CD4-positive, alpha-beta T cell treated with Interleukin-17A for 1 hour (primary cell): ENCODE results near the gene ERCC6.

Experiments used
- DNase-seq: peaks from one replicate; pipeline ENCODE4 v3.0.0-alpha.2; 2020

The ERCC6 gene

DNA sequence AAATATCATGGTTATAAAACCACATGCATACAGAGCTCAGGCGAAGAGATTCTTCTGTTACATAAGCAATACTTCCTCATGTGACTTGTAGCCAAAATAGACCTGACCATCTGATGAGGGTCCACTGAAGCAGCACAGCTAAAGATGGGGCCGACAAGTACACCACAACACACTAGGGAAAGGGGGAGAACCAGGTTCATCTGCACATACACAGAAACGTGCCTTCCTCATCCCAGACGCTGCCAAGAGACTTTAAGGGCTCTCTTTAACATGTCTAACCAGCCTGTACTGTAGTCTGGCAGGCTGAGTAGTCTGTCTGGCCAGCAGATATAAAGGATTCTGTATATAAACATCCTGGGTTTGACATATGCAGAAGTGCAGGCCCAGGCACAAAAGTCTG, 30.3 kb downstream of the ERCC6 start:
- no peak for DNase-seq

DNA sequence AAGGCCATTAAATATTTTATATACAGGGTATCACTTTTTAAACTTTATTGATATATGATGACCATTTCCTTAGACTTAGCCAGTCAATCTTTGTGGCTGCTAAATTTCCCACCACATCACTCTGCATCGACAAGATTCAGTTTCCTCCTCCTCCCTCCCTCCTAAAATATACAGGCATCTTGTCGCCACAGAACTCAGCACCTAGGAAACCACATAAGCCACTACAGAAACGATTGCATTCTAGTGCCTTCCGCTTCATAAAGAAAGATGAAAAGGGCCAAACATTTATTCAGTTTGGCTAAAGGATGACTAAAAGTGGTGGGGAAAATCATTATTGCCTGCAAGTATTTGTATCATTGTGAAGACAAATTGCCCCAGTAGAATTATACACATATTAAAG, 30.7 kb downstream of the ERCC6 start:
- peak; percentile 62 for DNase-seq

DNA sequence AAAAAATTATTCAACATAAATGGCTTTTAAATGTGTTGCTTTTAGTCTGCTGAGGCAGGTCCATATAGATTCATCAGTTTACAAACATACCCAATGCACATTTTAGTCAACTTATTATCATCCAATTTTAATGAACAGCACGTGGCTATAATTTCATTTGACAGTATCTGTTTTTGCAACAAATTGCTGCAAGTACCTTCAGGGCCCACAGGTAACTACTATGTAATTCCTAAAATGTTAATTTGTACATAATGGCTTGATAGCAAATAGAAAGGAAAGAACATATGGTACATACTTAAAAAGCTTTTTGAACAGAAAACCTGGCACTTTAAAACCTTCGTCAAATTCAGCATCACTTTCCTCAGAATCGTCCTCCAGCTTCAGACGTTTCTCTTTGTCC, 33.3 kb downstream of the ERCC6 start:
- no peak for DNase-seq

DNA sequence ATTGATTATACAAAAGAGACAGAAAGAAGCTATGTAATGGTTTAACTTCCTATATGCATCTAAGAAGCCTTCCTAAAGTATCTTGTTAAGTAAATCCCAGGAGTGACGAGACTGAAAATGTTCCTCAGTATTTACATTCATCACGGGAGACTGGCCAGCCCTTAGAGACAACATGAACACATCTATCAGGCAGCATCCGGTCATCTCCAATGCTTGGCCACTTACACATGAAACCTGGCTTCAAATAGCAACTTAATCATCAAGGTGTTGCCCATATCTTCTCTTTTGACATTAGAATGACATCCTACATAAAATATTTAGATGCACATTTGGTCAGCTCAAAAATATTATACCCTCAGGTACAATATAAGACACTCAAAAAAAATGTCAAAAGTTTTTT, 33.8 kb downstream of the ERCC6 start:
- no peak for DNase-seq

DNA sequence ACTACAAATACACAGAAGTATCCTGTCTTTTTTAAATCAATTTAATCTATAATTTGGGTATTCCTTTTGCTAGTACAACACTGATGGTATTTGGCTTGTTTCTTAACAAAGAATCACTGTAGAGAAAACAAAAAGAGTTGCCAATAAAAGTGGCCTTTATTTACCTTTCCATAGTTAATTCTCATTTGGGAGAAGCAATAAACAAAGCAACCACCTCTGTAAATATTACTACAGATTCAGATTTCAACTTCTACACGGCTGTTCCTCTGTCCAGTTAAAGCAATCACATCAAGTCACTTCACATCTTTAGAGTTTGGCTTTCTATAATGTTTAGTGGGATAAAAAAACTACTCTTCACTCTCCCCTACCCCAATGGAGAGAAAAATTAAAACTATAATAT, 34.4 kb downstream of the ERCC6 start:
- DNase-seq: no peak

DNA sequence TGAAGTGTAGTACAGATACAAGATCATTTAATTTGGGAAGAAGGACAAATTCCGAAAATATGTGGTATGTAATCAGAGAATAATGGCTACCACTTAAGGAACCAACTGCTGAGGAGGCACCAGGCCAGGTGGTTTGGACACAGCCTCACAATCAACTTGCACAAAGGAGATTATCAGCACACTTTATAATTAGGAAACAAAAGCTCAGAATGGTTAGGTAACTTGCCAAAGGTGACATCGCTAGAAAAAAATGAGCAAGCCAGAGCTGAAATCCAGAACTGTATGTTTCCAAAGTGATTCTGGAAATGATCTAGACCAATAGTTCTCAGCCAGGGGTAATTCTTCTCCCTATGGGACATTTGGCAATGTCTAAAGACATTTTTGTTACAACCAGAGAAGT, 36.6 kb downstream of the ERCC6 start:
- no peak for DNase-seq

DNA sequence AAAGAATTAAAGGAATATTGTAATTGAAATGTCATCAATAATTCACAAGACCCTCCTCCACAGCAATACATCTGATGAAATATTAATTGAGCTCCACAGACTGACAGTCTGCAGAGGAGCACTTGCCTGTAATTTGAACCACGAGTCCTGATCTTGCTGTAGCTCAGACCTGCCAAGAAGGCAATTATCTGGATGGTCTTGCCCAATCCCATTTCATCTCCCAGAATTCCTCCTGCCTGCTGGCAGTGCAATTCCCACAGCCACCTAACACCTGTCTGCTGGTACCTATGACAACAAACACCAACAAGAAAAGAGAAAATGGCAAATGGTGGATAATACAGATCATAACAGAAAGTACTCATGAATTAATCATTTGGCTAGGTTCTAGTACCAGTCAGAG, 38.5 kb downstream of the ERCC6 start:
- no peak for DNase-seq

DNA sequence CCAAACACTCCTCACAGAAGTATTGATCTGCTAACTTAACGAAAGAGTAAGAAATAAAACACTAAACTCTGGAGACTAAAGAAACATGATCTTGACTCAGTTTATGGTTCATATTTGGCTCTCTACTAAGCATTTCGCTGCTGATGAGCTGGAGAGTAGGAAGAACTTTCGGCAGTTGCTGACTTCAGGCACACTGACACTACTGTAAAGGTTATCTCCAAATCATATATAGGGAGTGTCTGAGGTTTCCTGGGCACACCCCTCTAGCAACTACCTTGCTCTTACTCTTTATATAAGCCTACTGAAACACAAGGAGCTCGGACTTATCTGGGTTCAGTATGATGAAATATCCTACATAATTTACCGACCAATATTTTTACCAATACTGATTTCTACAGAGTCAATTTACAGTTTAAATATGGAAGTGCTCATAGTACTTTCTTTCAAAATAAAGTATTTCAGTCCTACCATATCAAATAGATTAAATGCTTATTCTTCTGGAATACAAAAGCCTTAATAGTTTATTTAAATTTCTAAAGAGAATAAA, 39.5 kb downstream of the ERCC6 start:
- DNase-seq: no peak

DNA sequence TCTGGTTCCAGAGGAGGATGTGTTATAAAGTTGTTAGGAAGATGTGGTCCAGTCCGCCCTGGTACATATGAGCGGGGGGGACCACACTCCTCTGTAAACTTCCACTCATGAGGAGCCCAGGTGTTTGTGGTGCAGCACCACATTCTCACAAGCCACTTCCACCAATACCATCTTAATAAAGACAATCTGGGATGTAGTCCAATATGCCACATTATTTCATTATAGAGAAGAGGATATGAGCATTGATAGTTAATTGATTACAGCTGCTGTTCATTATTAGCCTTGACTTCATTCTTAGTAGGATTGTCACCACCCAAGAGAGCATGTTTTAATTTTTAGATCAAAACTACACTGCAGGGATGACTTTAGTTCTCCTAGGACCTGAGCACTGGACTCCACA, 40.5 kb downstream of the ERCC6 start:
- no peak for DNase-seq

DNA sequence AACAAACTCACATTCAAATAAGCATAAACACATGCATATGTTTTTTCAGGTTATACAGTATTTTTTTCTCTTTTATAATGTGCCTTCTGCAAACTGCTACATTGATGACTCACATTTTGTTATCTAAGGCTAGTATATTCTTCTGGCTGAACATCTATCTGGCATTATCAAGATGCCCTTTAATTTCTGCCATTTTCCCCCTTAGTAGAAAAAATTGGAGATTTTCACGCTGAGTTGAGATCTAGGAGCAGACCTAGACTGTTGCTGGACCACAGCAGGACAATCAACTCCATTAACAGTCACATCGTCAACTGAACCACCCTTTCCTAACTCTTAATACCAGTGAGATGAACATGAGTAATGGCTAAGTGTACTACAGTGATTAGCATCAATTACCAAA, 41.6 kb downstream of the ERCC6 start:
- no peak for DNase-seq

DNA sequence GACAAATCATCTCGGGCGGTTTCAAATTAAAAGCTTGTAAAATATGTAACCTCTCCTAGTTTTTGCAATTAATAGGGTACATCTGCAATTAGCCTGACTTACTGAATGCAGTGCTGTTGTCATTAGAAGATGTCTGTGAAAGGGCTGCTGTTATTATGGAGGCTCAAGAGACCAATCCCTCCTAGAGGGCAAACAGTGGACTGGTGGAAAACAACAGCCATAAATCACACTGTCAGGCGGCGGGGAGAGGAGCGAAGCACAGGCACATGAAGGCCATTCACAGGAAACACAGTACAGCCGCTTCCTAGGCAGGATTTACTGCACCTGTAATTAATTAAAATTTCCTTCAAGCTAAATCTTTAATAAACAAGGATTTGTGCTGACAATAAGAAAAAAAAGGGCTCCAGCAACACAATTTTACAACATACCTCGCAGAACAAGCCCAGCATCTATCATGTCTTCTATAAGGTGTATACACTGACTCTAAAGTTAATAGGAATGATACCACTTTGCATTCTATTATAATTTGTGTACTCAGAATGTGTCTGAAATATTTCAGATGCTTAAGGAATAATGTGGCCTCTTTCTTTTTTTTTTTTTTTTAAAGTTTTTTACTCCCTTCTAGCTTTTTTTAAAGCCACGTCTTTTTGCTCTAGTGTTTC, 50.7 kb downstream of the ERCC6 start:
- no peak for DNase-seq

DNA sequence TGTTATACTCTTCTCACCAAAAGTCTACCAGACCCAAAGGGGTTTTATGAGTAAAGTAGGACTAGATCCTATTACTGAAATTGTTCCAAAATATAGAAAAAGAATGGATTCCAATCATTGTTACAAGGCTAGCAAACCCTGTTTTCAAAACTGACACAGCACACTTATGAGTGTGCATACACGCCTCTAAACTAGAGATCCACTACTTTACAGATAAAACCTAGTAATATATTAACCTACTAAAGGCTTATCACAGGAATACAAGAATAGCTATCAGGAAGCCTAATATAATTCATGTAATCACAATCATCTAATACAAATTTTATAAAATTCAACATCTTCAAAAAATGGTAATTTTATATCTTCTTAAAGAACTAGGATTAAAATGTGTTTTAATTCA, 52.2 kb downstream of the ERCC6 start:
- no peak for DNase-seq

DNA sequence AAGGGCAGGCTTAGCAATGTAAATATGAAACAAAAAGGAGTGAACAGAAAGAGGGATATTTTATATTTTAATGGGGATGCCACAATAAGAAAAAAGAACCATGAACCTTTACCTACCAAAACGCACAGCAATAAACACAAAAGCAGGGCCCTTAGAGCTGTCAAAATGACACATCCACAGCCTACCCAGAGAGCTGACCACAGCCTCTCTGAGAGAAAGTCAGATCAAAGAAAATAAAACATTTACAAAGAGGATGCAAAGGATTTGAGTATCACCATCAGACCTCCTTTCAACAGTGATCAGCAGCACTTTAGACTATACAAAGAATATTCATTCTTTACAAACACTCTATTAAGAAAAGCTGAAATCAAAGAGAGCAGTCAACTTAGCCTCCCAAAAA, 52.9 kb downstream of the ERCC6 start:
- no peak for DNase-seq

DNA sequence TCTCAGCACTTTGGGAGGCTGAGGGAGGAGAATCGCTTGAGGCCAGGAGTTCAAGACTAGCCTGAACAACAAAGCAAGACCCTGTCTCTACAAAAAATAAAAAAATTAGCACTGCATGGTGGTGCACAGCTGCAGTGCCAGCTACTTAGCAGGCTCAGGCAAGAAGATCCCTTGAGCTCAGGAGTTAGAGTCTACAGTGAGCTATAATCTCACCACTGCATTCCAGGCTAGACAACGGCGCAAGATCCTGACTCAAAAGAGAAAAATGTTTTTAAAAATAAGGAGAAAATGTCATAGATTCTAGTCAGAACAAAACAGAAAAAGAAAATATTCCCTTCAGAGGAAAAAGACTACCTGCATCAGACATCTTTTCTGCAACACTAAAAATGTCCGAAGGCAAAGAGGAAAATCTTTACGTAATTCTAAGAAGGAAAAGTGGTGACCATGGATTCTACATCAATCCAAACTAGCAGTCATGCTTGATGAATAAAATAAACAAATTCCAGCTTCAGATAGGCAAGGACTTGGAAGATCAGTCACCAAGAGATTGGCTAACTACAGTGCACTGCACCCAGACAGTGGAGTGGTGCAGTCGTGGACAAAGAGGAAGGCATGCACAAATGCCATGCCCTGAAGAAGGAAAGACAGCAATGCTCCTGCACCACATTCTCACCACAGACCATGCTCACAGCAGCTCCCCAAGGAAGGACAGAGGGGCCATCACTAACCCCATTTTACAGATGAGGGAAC, 54.3 kb downstream of the ERCC6 start:
- no peak for DNase-seq

DNA sequence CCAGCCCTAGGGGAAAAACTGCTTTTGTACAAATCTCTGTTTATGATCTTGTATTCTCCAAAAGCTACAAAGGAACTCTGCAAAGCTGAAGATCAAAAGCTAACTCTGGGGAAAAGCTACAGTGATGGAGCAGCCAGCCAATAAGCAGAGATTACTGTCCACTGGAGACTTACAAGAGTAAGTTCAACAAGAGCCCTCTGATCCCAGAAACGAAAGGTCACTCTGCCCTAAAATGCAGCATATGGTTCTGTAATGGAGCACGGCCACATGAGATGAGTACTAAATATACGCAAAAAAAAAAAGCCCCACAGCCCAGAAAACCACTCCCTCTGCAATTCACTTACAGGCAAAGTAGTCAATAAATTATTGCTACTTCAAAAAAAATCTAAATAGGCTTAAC, 60.1 kb downstream of the ERCC6 start:
- DNase-seq: no peak

DNA sequence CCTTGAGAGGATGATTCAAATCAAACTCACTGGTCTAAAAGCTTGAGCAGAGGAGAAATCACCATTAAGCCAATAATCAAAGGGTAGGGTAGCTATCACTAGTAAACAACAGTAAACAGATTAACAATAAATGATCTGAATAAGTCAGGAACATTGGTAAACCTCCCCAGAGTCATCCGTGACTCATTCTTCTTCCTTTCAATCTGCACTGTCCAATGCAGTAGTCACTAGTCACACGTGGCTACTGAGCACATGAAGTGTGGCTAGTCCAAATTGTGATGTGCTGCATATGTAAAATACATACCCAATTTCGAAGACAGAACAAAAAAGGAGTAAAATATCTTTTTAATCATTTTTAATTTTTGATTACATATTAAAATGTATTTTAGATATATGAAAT, 64.0 kb downstream of the ERCC6 start:
- no peak for DNase-seq

DNA sequence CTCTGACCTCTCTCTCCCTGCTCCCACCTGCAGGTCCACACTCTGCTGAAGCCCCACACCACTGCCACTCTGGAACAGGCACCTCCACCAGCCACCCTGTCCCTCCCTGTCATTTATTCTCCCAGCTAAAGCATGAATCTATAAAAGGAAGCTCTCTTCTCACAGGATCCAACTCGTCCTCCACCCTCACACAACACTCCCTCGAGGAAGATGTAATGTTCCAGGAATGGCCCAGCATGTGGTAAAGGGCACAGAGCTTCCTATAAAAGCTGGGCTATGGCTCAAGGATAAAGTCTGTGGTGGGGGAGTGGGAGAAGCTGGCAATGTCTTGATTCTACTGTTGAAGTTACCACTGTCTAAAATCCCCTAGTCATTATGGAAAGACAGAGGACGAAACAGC, 67.4 kb downstream of the ERCC6 start:
- DNase-seq: no peak

DNA sequence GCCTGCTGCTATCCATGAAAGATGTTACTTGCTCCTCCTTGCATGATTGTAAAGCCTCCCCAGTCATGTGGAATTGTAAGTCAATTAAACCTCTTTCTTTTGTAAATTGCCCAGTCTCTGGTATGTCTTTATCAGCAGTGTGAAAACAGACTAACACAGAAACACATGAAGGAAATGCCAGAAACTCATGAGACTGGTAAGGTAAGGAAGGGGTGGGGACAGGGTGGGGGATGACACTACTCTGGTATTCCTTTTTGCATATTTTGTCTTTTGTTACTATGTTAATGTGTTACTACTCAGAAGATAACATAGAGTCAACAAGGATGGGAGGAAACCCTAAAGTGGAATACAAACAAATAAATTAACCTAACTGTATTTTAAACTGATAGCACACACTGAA, 73.2 kb downstream of the ERCC6 start:
- no peak for DNase-seq
